Loucy (cell line): Measurements from ENCODE around the gene IGDCC3.
"Not testable (repeated sequence)": the region's sequence is repeated elsewhere in the genome, so short reads cannot be mapped to it uniquely, and the experiment has no call there.

Experiments
- H2AFZ ChIP-seq: fragments of 200-600 bp; sonication (generic); 2 replicates; pipeline ENCODE4 v1.6.0; 2016; ENCODE audit warnings: antibody characterized with exemption, mild to moderate bottlenecking, low read length, moderate library complexity
- H3F3A ChIP-seq: fragments of 200-600 bp; 2 replicates; pipeline ENCODE4 v1.6.0; 2016; ENCODE audit warnings: antibody characterized with exemption, low read depth, mild to moderate bottlenecking
- H3K27me3 ChIP-seq: fragments of 200-600 bp; sonication (generic); 2 replicates; pipeline ENCODE4 v1.6.1; 2014; ENCODE audit warnings: low read length, mild to moderate bottlenecking; ENCODE audit not compliant: insufficient read depth, poor library complexity, severe bottlenecking
- H3K36me3 ChIP-seq: fragments of 200-600 bp; sonication (generic); 2 replicates; pipeline ENCODE4 v1.6.1; 2016; ENCODE audit warnings: low read length; ENCODE audit not compliant: insufficient read depth
- H3K4me1 ChIP-seq: fragments of 200-600 bp; sonication (generic); 2 replicates; pipeline ENCODE4 v1.5.1; 2014; ENCODE audit warnings: low read length, mild to moderate bottlenecking; ENCODE audit not compliant: insufficient read depth, poor library complexity, severe bottlenecking
- H3K4me2 ChIP-seq: fragments of 200-600 bp; sonication (generic); 2 replicates; pipeline ENCODE4 v1.6.0; 2014; ENCODE audit warnings: antibody characterized with exemption, low read length, low read depth, mild to moderate bottlenecking; ENCODE audit not compliant: poor library complexity, severe bottlenecking
- H3K4me3 ChIP-seq: fragments of 200-600 bp; sonication (generic); 2 replicates; pipeline ENCODE4 v1.5.1; 2014; ENCODE audit warnings: low read length, mild to moderate bottlenecking, mixed read lengths; ENCODE audit not compliant: poor library complexity, severe bottlenecking
- H3K79me2 ChIP-seq: fragments of 200-600 bp; sonication (generic); 2 replicates; pipeline ENCODE4 v1.6.1; 2014; ENCODE audit warnings: low read length; ENCODE audit not compliant: insufficient read depth
- H3K9ac ChIP-seq: fragments of 200-600 bp; sonication (generic); 2 replicates; pipeline ENCODE4 v1.6.0; 2014; ENCODE audit warnings: mild to moderate bottlenecking, low read depth, low read length, moderate library complexity; ENCODE audit not compliant: poor library complexity, severe bottlenecking
- H3K9me2 ChIP-seq: fragments of 200-600 bp; sonication (generic); replicated peaks from 2 replicates; pipeline ENCODE4 v1.6.1; 2016; ENCODE audit warnings: low read depth, low read length, mixed read lengths
- H3K9me3 ChIP-seq: fragments of 200-600 bp; sonication (generic); 2 replicates; pipeline ENCODE4 v1.6.1; 2014; ENCODE audit warnings: mild to moderate bottlenecking, antibody characterized with exemption, low read length, low read depth; ENCODE audit not compliant: insufficient read depth
- H4K20me1 ChIP-seq: fragments of 200-600 bp; sonication (generic); 2 replicates; pipeline ENCODE4 v1.6.0; 2014; ENCODE audit warnings: antibody characterized with exemption, low read length, mild to moderate bottlenecking; ENCODE audit not compliant: insufficient read depth, poor library complexity, severe bottlenecking
- EZH2phosphoT487 ChIP-seq: fragments of 200-600 bp; IDR thresholded peaks from 2 replicates; pipeline ENCODE4 v1.6.1; 2018; ENCODE audit warnings: antibody characterized with exemption, mild to moderate bottlenecking, moderate library complexity, borderline replicate concordance
- TF ChIP-seq, protein P1 (sequence below): fragments of 200-600 bp; sonication (generic); conservative IDR thresholded peaks from 2 replicates; pipeline ENCODE4 v1.5.1; 2014; ENCODE audit warnings: mild to moderate bottlenecking, antibody characterized with exemption, low read length

IGDCC3 gene

GRCh38 chr15:65360506-65360905 is 17.3 kb downstream of the IGDCC3 start:
- no peaks in the 10 kb centered on the region for H3K36me3 ChIP-seq
- no peak overlapping the region for H3K9ac ChIP-seq
- no peaks in the 10 kb centered on the region for H3K9me3 ChIP-seq
- no peak overlapping the region for H3K4me2 ChIP-seq
- no peaks in the 10 kb centered on the region for H3K9me2 ChIP-seq
- no peaks in the 10 kb centered on the region for H3F3A ChIP-seq
- H3K79me2 ChIP-seq, result no peaks in the 10 kb centered on the region
- no peak overlapping the region for H2AFZ ChIP-seq
- H3K4me1 ChIP-seq, result no peaks in the 10 kb centered on the region
- H3K27me3 ChIP-seq, result no peaks in the 10 kb centered on the region
- no peak for TF ChIP-seq EZH2phosphoT487
- TF ChIP-seq, protein P1, sequence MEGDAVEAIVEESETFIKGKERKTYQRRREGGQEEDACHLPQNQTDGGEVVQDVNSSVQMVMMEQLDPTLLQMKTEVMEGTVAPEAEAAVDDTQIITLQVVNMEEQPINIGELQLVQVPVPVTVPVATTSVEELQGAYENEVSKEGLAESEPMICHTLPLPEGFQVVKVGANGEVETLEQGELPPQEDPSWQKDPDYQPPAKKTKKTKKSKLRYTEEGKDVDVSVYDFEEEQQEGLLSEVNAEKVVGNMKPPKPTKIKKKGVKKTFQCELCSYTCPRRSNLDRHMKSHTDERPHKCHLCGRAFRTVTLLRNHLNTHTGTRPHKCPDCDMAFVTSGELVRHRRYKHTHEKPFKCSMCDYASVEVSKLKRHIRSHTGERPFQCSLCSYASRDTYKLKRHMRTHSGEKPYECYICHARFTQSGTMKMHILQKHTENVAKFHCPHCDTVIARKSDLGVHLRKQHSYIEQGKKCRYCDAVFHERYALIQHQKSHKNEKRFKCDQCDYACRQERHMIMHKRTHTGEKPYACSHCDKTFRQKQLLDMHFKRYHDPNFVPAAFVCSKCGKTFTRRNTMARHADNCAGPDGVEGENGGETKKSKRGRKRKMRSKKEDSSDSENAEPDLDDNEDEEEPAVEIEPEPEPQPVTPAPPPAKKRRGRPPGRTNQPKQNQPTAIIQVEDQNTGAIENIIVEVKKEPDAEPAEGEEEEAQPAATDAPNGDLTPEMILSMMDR, result no peak
- H3K4me3 ChIP-seq, result no peak overlapping the region
- no peaks in the 10 kb centered on the region for H4K20me1 ChIP-seq

DNA sequence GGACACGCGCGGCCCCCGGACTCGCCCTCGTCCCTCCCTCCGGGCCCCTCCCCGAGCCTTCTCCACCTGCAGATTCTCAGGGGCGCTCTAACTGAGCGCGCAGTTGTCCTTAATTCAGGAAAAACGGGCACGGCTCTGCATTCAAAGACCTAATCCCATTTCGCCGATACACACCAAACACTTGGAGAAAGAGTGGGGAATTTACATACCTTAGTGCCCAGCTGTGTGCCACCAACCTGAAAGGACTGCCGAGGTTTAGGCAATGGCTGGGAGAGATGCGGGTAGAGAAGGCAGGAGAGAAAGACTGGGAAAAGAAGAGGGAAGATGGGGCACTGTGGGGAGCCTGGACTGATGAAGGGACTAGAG is 21.8 kb downstream of the IGDCC3 start:
- Histone ChIP-seq H3K36me3 (no peaks in the 10 kb centered on the region), H3K9me2 (no peaks in the 10 kb centered on the region), H3K4me3 (no peak overlapping the region), H3K79me2 (no peaks in the 10 kb centered on the region), H3K4me2 (no peak overlapping the region), H3K9me3 (no peaks in the 10 kb centered on the region; the same call in 1 of the 2 replicates), H2AFZ (no peak overlapping the region), H3K9ac (no peak overlapping the region), H3K4me1 (no peaks in the 10 kb centered on the region), H3F3A (no peaks in the 10 kb centered on the region), H3K27me3 (no peaks in the 10 kb centered on the region), H4K20me1 (no peaks in the 10 kb centered on the region)
- TF ChIP-seq, protein P1, result no peak
- TF ChIP-seq EZH2phosphoT487, result no peak

- TF ChIP-seq EZH2phosphoT487, result no peak
- no peaks in the 10 kb centered on the region for H3F3A ChIP-seq
- H3K4me3 ChIP-seq, result no peak overlapping the region
- no peaks in the 10 kb centered on the region; the same call in 1 of the 2 replicates for H3K9me3 ChIP-seq
- no peaks in the 10 kb centered on the region for H3K36me3 ChIP-seq
- H4K20me1 ChIP-seq, result no peaks in the 10 kb centered on the region
- no peaks in the 10 kb centered on the region for H3K79me2 ChIP-seq
- H3K9me2 ChIP-seq, result no peaks in the 10 kb centered on the region
- H3K4me1 ChIP-seq, result no peaks in the 10 kb centered on the region
- H3K27me3 ChIP-seq, result no peaks in the 10 kb centered on the region
- H2AFZ ChIP-seq, result no peak overlapping the region
- no peak overlapping the region for H3K4me2 ChIP-seq
- H3K9ac ChIP-seq, result no peak overlapping the region
Measured at GRCh38 chr15:65355173-65355987, 22.4 kb downstream of the IGDCC3 start.

DNA sequence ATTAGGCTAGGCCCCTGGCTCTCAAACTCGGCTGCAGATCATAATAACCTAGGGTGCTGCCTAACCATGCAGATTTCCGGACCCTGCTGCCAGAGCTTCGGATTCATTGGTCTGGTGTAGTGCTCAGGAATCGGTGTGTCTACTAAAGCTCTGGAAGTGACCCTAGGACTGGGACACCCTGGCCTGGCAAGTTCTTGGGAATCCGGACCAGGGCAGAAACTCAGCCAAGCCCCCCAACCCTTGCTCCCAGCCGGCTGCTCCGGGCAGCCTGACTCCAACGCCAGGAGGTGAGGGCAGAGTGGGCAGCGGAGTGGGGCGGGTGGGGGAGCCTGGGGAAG is 23.0 kb downstream of the IGDCC3 start:
- H3K4me1 ChIP-seq, result no peaks in the 10 kb centered on the region
- no peaks in the 10 kb centered on the region for H3K36me3 ChIP-seq
- TF ChIP-seq, protein P1, result no peak
- TF ChIP-seq EZH2phosphoT487, result no peak
- H3K9ac ChIP-seq, result no peak overlapping the region
- H3K79me2 ChIP-seq, result no peaks in the 10 kb centered on the region
- H4K20me1 ChIP-seq, result no peaks in the 10 kb centered on the region
- no peaks in the 10 kb centered on the region for H3F3A ChIP-seq
- H3K9me3 ChIP-seq, result no peaks in the 10 kb centered on the region; the same call in 1 of the 2 replicates
- no peaks in the 10 kb centered on the region for H3K27me3 ChIP-seq
- H2AFZ ChIP-seq, result no peak overlapping the region
- no peak overlapping the region for H3K4me3 ChIP-seq
- no peaks in the 10 kb centered on the region for H3K9me2 ChIP-seq
- H3K4me2 ChIP-seq, result no peak overlapping the region

DNA sequence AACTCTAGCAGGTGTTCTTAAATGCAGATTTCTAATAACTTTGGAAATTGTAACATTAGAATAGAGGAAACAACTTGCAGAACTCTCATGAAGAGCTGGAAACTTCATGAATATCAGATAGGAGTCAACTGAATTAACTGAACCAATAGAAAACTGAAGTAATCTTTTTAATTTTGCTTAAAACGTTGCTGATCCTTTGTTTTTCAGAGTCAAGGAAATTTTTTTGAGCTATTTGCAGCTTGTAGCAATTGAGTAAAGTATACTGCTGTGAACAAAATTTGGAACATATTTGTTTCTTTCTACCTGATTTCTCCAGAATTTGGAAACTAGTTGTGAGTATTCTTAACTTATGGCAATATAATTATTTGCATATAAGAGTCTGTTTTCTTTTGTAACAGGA is 25.8 kb downstream of the IGDCC3 start:
- not testable (repeated sequence) for H3K79me2 ChIP-seq, H3K4me1 ChIP-seq, H3K4me3 ChIP-seq, H3K9me2 ChIP-seq, H3K27me3 ChIP-seq, H3K36me3 ChIP-seq, H4K20me1 ChIP-seq, H3K4me2 ChIP-seq, H3K9me3 ChIP-seq, H2AFZ ChIP-seq, H3K9ac ChIP-seq, H3F3A ChIP-seq
